Activated T-helper 2 cell treated with anti-CD3 and anti-CD28 coated beads, Interferon-gamma antibody, Interleukin-2, Interleukin-4, amounts not matched to agents 10 μg/mL and 5 μg/mL and 100 μg/mL, durations not matched to agents 14 hours and 24 hours and 36 hours (primary cell): Measurements from ENCODE around the gene TSPAN6. TPM values are rescaled to one million over a fixed set of nuclear protein-coding genes. Genes with fewer than 3 reads are reported as not detected.

ENCODE experiments used
- DNase-seq: peaks from one replicate; pipeline ENCODE4 v3.0.0; 2021; ENCODE audit warnings: low spot score
- H3K27ac Mint-ChIP-seq: one replicate; pipeline ENCODE4 v1.8.0; 2021; ENCODE audit warnings: mixed read lengths
- H3K27me3 Mint-ChIP-seq: one replicate; pipeline ENCODE4 v1.8.0; 2021; ENCODE audit warnings: low read depth, mixed read lengths
- H3K36me3 Mint-ChIP-seq: one replicate; pipeline ENCODE4 v1.8.0; 2021; ENCODE audit warnings: low read depth, mixed read lengths
- H3K4me1 Mint-ChIP-seq: one replicate; pipeline ENCODE4 v1.8.0; 2021; ENCODE audit warnings: low read depth, mixed read lengths
- H3K4me3 Mint-ChIP-seq: one replicate; pipeline ENCODE4 v1.8.0; 2021; ENCODE audit warnings: low read depth, mild to moderate bottlenecking, moderate library complexity, mixed read lengths
- H3K9me3 Mint-ChIP-seq: one replicate; pipeline ENCODE4 v1.8.0; 2021; ENCODE audit warnings: mixed read lengths
- intact Hi-C: fragments of 100-400 bp; cut with micrococcal nuclease; formaldehyde crosslinking; loops from one replicate; pipeline ENCODE4 v1.15.1; 2023
- total RNA-seq: library from RNA; stranded (reverse); gene quantifications from 2 replicates; pipeline ENCODE4 v1.2.3, GENCODE V29; 2022

TSPAN6 gene
- not detected in 2 replicates for total RNA-seq

DNA sequence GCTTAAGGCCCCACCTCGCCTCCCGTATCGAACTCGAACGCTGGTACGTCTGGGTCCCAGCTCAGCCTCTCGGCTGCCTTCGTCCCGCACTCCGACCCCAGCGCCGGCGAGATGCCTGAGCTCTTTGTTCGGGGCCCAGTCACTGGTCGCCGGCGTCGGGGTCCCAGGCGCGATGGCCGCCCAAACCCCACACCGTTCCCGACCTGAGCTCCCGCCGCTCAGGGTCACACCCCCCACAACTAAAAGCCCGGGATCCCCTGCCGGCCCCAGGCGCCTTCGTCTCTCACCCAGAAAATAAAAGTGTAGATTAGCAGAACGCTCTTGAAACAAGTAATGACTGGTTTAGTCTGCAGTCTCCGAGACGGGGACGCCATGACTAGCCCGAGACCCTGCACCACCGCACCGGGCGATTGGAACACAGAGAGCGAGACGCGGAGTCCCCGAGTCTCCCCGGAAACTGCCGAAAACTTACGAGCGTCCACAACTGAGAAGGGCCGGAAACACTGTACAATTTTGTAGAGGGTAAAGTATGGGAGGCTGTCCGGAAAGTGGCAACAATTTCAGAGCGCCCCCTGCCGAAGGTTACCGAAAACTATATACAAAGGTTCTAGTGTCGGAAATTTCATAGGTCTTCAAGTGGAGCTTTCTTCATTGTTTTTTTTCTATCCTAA, at the start of gene TSPAN6:
TSPAN6 (minus strand) TSS at position 486 of the 671 bp plus-strand sequence; CDS start at position 374, 112 bp downstream.
- intact Hi-C loops, result loop anchor here (2.0 kb wide), 1 partner anchor 124 kb away; no protein-coding TSS in a partner anchor
- Mint-ChIP-seq H3K27ac (no peak within 1 kb of the TSS), H3K27me3 (peaks cover 33% of the 10 kb centered on the region), H3K4me3 (peak within 1 kb of the TSS; percentile 84), H3K4me1 (peaks cover 4% of the 10 kb centered on the region), H3K36me3 (no peaks in the 10 kb centered on the region), H3K9me3 (no peaks in the 10 kb centered on the region)
- peak; percentile 43 for DNase-seq

- Mint-ChIP-seq H3K27ac (no peak overlapping the region), H3K9me3 (no peaks in the 10 kb centered on the region), H3K4me3 (no peak overlapping the region), H3K4me1 (peaks cover 10% of the 10 kb centered on the region), H3K36me3 (no peaks in the 10 kb centered on the region), H3K27me3 (peaks cover 4% of the 10 kb centered on the region)
- intact Hi-C loops, result loop anchor here (1.0 to 5.0 kb wide), 2 partner anchors 82 to 601 kb away; no protein-coding TSS in a partner anchor
- DNase-seq, result no peak
Observed at GRCh38 chrX:100685997-100686305, 49.3 kb upstream of the TSPAN6 start.

DNA sequence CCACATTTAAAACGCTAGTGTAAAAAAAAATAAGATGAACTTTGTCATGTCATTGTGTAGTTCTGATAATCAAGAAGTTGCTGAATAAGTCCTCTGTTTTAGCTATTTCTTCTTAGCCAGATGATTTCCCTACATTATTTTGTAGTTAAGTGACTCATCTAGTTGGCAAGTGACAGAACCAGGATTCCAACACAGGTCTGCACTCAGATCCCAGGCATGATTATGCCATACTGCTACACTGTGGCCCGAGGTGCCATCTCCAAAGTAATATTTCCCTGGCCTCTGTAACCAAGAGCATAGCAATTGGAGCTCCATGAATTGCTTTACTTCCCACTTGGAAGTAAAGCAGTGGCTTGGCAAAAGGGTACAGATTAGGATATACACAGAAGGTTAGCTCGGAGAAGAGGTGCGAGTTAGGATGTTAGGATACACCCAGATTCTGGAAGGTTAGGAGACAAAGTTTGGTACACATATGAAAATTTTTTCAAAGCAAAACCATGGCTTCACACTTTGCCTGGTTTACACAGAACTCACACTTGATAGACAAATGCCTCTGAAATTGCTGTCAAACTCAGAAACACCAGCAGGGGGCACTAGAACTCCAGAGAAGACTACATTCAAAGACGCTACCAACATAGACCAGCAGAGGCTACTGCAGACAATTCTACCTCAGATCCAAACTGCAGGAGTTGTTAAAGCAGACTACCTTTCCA, 48.8 kb upstream of the TSPAN6 start:
- H3K36me3 Mint-ChIP-seq, result no peaks in the 10 kb centered on the region
- H3K4me1 Mint-ChIP-seq, result peaks cover 10% of the 10 kb centered on the region
- peaks cover 4% of the 10 kb centered on the region for H3K27me3 Mint-ChIP-seq
- no peak overlapping the region for H3K4me3 Mint-ChIP-seq
- intact Hi-C loops, result loop anchor here (1.0 to 5.0 kb wide), 2 partner anchors 83 to 602 kb away; no protein-coding TSS in a partner anchor
- H3K27ac Mint-ChIP-seq, result no peak overlapping the region
- H3K9me3 Mint-ChIP-seq, result no peaks in the 10 kb centered on the region
- DNase-seq, result peak; percentile 41

GRCh38 chrX:100682939-100683338, 46.3 kb upstream of the TSPAN6 start:
- Mint-ChIP-seq H3K4me3 (no peak overlapping the region), H3K36me3 (no peaks in the 10 kb centered on the region), H3K4me1 (peaks cover 10% of the 10 kb centered on the region), H3K27ac (no peak overlapping the region), H3K27me3 (peaks cover 2% of the 10 kb centered on the region), H3K9me3 (no peaks in the 10 kb centered on the region)
- no peak for DNase-seq
- intact Hi-C loops, result no loop called here

DNA sequence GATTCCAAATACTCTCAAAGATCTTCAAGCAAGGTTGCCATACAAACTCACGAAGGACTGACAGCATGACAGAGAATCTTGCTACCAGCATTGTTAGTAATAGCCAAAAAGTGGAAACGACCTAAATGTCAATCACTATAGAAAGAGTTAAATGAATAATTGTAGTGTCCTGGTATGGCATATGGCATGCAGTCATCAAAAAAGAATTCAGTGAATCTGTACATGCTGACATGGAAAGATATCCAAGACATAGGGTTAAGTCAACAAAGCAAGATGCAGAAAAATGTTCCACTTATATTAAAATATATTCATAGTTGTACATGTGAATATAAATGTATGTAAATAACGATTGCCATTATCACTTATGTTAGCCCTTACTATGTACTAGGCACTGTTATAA, 45.0 kb upstream of the TSPAN6 start:
- no peaks in the 10 kb centered on the region for H3K27me3 Mint-ChIP-seq

DNA sequence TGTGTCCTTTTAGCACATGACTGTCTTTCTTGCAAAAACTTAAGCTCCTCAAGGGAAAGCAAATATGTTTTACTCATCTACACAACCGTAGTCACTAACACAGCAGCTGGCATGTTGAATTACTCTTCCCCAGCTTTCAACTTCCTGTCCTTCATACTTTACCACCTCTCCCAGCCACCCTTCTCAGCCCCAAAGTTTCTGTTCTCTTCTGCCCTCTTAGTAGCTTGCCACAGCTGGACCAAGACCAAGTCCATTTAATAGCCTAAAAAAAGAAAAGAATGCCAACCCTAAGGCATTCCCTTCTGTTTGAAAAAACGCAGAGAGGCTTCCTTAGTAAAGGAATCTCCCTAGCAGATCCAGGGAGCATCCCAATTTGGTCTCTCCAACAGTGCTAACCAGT, 44.1 kb upstream of the TSPAN6 start:
- intact Hi-C loops, result no loop called here
- H3K9me3 Mint-ChIP-seq, result no peaks in the 10 kb centered on the region
- H3K36me3 Mint-ChIP-seq, result no peaks in the 10 kb centered on the region
- no peak overlapping the region for H3K4me3 Mint-ChIP-seq
- no peaks in the 10 kb centered on the region for H3K4me1 Mint-ChIP-seq
- H3K27ac Mint-ChIP-seq, result no peak overlapping the region
- no peaks in the 10 kb centered on the region for H3K27me3 Mint-ChIP-seq
- no peak for DNase-seq

More for the DNA sequence above, 45.0 kb upstream of the TSPAN6 start:
- intact Hi-C loops, result no loop called here
- DNase-seq, result no peak
- Mint-ChIP-seq H3K27ac (no peak overlapping the region), H3K4me3 (no peak overlapping the region), H3K4me1 (no peaks in the 10 kb centered on the region), H3K36me3 (no peaks in the 10 kb centered on the region), H3K9me3 (no peaks in the 10 kb centered on the region)

DNA sequence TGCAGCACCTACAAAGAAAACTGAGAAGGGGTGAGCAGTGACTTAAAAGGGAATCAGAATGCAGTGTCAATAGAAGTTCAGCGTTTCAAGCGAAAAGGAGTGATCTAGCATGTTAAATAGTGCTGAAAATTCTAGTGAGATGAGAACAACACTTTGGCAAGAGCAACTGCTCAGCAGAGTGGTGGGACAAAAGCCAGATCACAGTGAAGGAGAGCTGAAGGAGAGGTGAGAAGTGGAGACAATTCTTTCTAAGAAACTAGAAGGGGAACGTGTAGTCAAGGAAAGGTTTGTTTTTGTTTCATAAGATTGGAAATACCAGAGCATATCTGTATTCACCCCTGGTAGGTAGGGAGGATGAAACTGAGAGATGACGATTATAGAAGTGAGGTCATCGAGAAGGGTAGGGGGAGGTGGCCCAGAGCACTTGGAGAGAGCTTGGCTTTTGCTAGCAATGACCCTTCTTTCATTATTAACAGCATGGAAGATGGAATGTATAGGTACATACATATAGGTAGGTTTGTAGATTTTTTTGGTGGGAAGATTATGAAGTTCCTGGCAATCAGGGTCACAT, 41.1 kb upstream of the TSPAN6 start:
- no peaks in the 10 kb centered on the region for H3K9me3 Mint-ChIP-seq
- no peaks in the 10 kb centered on the region for H3K36me3 Mint-ChIP-seq
- no peak overlapping the region for H3K27ac Mint-ChIP-seq
- no peak for DNase-seq
- H3K4me1 Mint-ChIP-seq, result no peaks in the 10 kb centered on the region
- no peaks in the 10 kb centered on the region for H3K27me3 Mint-ChIP-seq
- intact Hi-C loops, result no loop called here
- H3K4me3 Mint-ChIP-seq, result no peak overlapping the region

GRCh38 chrX:100674705-100675104, 38.1 kb upstream of the TSPAN6 start:
- no peak overlapping the region for H3K4me3 Mint-ChIP-seq
- no peak for DNase-seq
- no peaks in the 10 kb centered on the region for H3K9me3 Mint-ChIP-seq
- no peaks in the 10 kb centered on the region for H3K36me3 Mint-ChIP-seq
- intact Hi-C loops, result no loop called here
- H3K27me3 Mint-ChIP-seq, result no peaks in the 10 kb centered on the region
- no peak overlapping the region for H3K27ac Mint-ChIP-seq
- no peaks in the 10 kb centered on the region for H3K4me1 Mint-ChIP-seq

DNA sequence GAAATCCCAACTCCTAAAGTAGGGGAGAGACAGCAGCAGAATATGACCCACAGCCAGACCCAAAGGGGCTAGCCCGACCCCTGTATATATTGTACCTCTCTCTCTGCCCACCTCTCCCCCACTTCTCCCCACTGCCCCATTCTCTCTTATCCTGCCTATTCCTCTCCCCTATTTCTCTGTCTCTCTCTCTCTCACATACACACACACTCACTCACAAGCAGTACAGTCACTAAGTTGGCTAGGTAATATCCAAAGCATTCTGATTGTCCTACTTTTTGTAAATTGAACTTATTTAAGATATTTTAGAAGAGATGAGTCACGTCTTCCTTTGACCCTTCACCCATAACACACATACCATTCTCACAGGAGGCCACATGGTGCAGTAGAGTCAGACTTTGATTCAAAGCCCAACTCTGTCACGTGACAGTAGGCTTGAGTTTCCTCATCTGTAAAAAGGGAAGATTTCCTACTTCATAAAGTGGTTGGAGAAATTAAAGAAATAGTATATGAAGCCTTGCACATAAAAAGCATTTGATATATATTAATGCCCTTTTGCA, 36.9 kb upstream of the TSPAN6 start:
- Mint-ChIP-seq H3K4me3 (no peak overlapping the region), H3K4me1 (no peaks in the 10 kb centered on the region), H3K9me3 (no peaks in the 10 kb centered on the region), H3K27me3 (no peaks in the 10 kb centered on the region), H3K27ac (no peak overlapping the region), H3K36me3 (no peaks in the 10 kb centered on the region)
- intact Hi-C loops, result no loop called here
- no peak for DNase-seq

- no peak for DNase-seq
- intact Hi-C loops, result no loop called here
- H3K27ac Mint-ChIP-seq, result no peak overlapping the region
- H3K27me3 Mint-ChIP-seq, result no peaks in the 10 kb centered on the region
- no peaks in the 10 kb centered on the region for H3K4me1 Mint-ChIP-seq
- no peak overlapping the region for H3K4me3 Mint-ChIP-seq
- no peaks in the 10 kb centered on the region for H3K9me3 Mint-ChIP-seq
- no peaks in the 10 kb centered on the region for H3K36me3 Mint-ChIP-seq
Observed at GRCh38 chrX:100672966-100673365, 36.4 kb upstream of the TSPAN6 start.

GRCh38 chrX:100663642-100664041, 27.0 kb upstream of the TSPAN6 start:
- Mint-ChIP-seq H3K4me1 (no peaks in the 10 kb centered on the region), H3K4me3 (no peak overlapping the region), H3K36me3 (no peaks in the 10 kb centered on the region), H3K27me3 (no peaks in the 10 kb centered on the region), H3K27ac (no peak overlapping the region), H3K9me3 (no peaks in the 10 kb centered on the region)
- no peak for DNase-seq
- intact Hi-C loops, result no loop called here

GRCh38 chrX:100662796-100663195, 26.2 kb upstream of the TSPAN6 start:
- Mint-ChIP-seq H3K27ac (no peak overlapping the region), H3K36me3 (no peaks in the 10 kb centered on the region), H3K27me3 (no peaks in the 10 kb centered on the region), H3K9me3 (no peaks in the 10 kb centered on the region), H3K4me1 (no peaks in the 10 kb centered on the region), H3K4me3 (no peak overlapping the region)
- no peak for DNase-seq
- intact Hi-C loops, result no loop called here

GRCh38 chrX:100662170-100662569, 25.6 kb upstream of the TSPAN6 start:
- Mint-ChIP-seq H3K27me3 (no peaks in the 10 kb centered on the region), H3K4me3 (no peak overlapping the region), H3K36me3 (no peaks in the 10 kb centered on the region), H3K9me3 (no peaks in the 10 kb centered on the region), H3K27ac (no peak overlapping the region), H3K4me1 (no peaks in the 10 kb centered on the region)
- intact Hi-C loops, result no loop called here
- DNase-seq, result no peak
